Measurements from ENCODE around the gene CD6.

The CD6 gene

GRCh38 chr11:61024938-61025820, 53.7 kb downstream of the CD6 start:
- no peak for DNase-seq
- no peak overlapping the region for H3K4me3 ChIP-seq (ENCODE audit: low read depth in 1 of 2, low read length in 2 of 2)
- TF ChIP-seq CTCF (IDR thresholded peaks at IDR 0.05; ENCODE audit: borderline replicate concordance, extremely low read depth, low read length, poor library complexity, severe bottlenecking) (no peak), EZH2 (IDR thresholded peaks at IDR 0.05; ENCODE audit: borderline replicate concordance, low read depth, low read length, severe bottlenecking) (no peak)
- H3K4me1 ChIP-seq (ENCODE audit: insufficient read depth, low read length) = peaks cover 21% of the 10 kb centered on the region
- H3K9ac ChIP-seq (ENCODE audit: low read depth, low read length) = no peak overlapping the region
- H4K20me1 ChIP-seq (ENCODE audit: insufficient read depth, low read length) = peaks cover 5% of the 10 kb centered on the region; the same call in 1 of the 2 replicates
- H3K36me3 ChIP-seq (ENCODE audit: insufficient read depth, low read length) = no peaks in the 10 kb centered on the region
- H3K9me3 ChIP-seq (ENCODE audit: insufficient read depth, low read length, severe bottlenecking) = no peaks in the 10 kb centered on the region
- no peak for ATAC-seq (ENCODE audit: insufficient read depth, low read depth)
- no peak overlapping the region for H2AFZ ChIP-seq (ENCODE audit: low read depth, low read length)
- no peak overlapping the region for H3K4me2 ChIP-seq (ENCODE audit: insufficient read depth, low read length)
- H3K79me2 ChIP-seq (ENCODE audit: insufficient read depth, low read length) = no peaks in the 10 kb centered on the region
- peaks cover 19% of the 10 kb centered on the region for H3K27me3 ChIP-seq (ENCODE audit: insufficient read depth, low read length, poor library complexity)
- no peak overlapping the region for H3K27ac ChIP-seq (ENCODE audit: low read length)

GRCh38 chr11:61025821-61026120, 54.3 kb downstream of the CD6 start:
- TF ChIP-seq CTCF (IDR thresholded peaks at IDR 0.05; ENCODE audit: borderline replicate concordance, extremely low read depth, low read length, poor library complexity, severe bottlenecking) (no peak), EZH2 (IDR thresholded peaks at IDR 0.05; ENCODE audit: borderline replicate concordance, low read depth, low read length, severe bottlenecking) (peak; percentile 32)
- H3K27ac ChIP-seq (ENCODE audit: low read length) = no peak overlapping the region
- peaks cover 5% of the 10 kb centered on the region; the same call in 1 of the 2 replicates for H4K20me1 ChIP-seq (ENCODE audit: insufficient read depth, low read length)
- no peaks in the 10 kb centered on the region for H3K36me3 ChIP-seq (ENCODE audit: insufficient read depth, low read length)
- no peak overlapping the region for H2AFZ ChIP-seq (ENCODE audit: low read depth, low read length)
- H3K9me3 ChIP-seq (ENCODE audit: insufficient read depth, low read length, severe bottlenecking) = no peaks in the 10 kb centered on the region
- no peak overlapping the region for H3K4me2 ChIP-seq (ENCODE audit: insufficient read depth, low read length)
- peak; percentile 10 for ATAC-seq (ENCODE audit: insufficient read depth, low read depth)
- H3K79me2 ChIP-seq (ENCODE audit: insufficient read depth, low read length) = no peaks in the 10 kb centered on the region
- peaks cover 19% of the 10 kb centered on the region for H3K27me3 ChIP-seq (ENCODE audit: insufficient read depth, low read length, poor library complexity)
- peaks cover 21% of the 10 kb centered on the region for H3K4me1 ChIP-seq (ENCODE audit: insufficient read depth, low read length)
- H3K9ac ChIP-seq (ENCODE audit: low read depth, low read length) = no peak overlapping the region
- DNase-seq = no peak
- H3K4me3 ChIP-seq (ENCODE audit: low read depth in 1 of 2, low read length in 2 of 2) = no peak overlapping the region

DNA sequence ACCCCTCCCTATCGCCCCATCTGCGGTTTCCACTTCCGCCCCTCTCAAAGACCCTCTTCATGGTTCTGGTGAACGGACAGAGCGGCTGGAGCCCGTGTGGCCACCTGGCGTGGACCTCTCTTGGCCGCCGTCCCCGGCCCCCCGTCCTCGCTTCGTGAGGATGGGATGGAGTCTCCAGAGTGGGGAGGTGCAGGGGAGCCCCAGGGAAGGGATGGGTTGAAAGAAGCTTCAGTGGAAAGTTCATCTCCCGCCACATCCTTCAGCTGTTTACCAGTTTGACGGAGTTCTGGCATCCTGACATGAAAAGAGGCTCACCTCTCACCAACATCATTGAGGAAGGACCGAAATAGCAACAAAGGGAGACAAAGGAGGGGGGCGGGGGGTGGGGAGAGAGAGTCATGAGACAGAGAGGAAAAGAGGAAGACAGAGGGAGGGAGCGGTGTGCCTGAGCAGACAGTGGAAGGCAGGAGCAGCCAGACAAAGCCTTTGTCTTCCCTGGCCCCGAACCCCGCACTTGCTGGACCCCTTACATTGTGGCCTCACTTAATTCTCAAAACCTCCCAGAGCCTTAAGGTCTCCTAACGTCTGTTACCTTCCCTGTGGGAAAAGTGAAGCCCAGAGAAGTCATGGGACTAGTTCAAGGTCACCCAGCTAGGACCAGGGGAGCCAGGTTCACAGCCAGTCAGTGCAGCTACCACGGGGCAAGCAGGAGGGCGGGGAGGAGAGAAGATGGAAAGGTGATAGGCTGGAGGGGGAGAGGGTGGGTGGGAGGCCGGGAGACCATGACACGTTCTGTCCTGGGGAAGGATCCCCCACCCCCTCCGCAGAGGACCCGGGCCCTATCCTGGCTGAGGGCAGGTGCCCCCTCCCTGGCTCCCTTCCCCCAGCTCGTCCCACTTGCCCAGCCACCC, 54.9 kb downstream of the CD6 start:
- peaks cover 5% of the 10 kb centered on the region; the same call in 1 of the 2 replicates for H4K20me1 ChIP-seq (ENCODE audit: insufficient read depth, low read length)
- peak overlapping the region; percentile 52; the same call in 1 of the 2 replicates for H2AFZ ChIP-seq (ENCODE audit: low read depth, low read length)
- peak; percentile 63 for DNase-seq
- ATAC-seq (ENCODE audit: insufficient read depth, low read depth) = peak; percentile 72
- peaks cover 21% of the 10 kb centered on the region for H3K4me1 ChIP-seq (ENCODE audit: insufficient read depth, low read length)
- H3K36me3 ChIP-seq (ENCODE audit: insufficient read depth, low read length) = no peaks in the 10 kb centered on the region
- TF ChIP-seq EZH2 (IDR thresholded peaks at IDR 0.05; ENCODE audit: borderline replicate concordance, low read depth, low read length, severe bottlenecking) = no peak
- no peak for TF ChIP-seq CTCF (IDR thresholded peaks at IDR 0.05; ENCODE audit: borderline replicate concordance, extremely low read depth, low read length, poor library complexity, severe bottlenecking)
- H3K9me3 ChIP-seq (ENCODE audit: insufficient read depth, low read length, severe bottlenecking) = no peaks in the 10 kb centered on the region
- H3K4me2 ChIP-seq (ENCODE audit: insufficient read depth, low read length) = peak overlapping the region; percentile 28
- no peak overlapping the region for H3K4me3 ChIP-seq (ENCODE audit: low read depth in 1 of 2, low read length in 2 of 2)
- no peak overlapping the region for H3K27ac ChIP-seq (ENCODE audit: low read length)
- peaks cover 19% of the 10 kb centered on the region for H3K27me3 ChIP-seq (ENCODE audit: insufficient read depth, low read length, poor library complexity)
- H3K9ac ChIP-seq (ENCODE audit: low read depth, low read length) = no peak overlapping the region
- no peaks in the 10 kb centered on the region for H3K79me2 ChIP-seq (ENCODE audit: insufficient read depth, low read length)

Data from DND-41 (cell line).